Transverse colon (tissue), 4 donors: ENCODE measurements around the gene AGPS. TPM values are rescaled to one million over a fixed set of nuclear protein-coding genes. Genes with fewer than 3 reads are reported as not detected.

Source experiments
- DNase-seq: peaks from one replicate; pipeline ENCODE4 v3.0.0-alpha.2; 2019
- H3K27ac ChIP-seq, 4 donors: fragments of 200-600 bp; sonication (generic); 2 replicates each; pipeline ENCODE4 v1.5.1; 2016 to 2018; ENCODE audit warnings: inconsistent platforms in 4 of 4
- H3K27me3 ChIP-seq: fragments of 200-600 bp; sonication (generic); 2 replicates; pipeline ENCODE4 v1.5.1; 2017; ENCODE audit warnings: inconsistent platforms
- H3K36me3 ChIP-seq, 4 donors: fragments of 200-600 bp; sonication (generic); 2 replicates each; pipeline ENCODE4 v1.5.1; 2017 to 2019; ENCODE audit warnings: inconsistent platforms in 4 of 4
- H3K4me1 ChIP-seq, 4 donors: fragments of 200-600 bp; sonication (generic); 2 replicates each; pipeline ENCODE4 v1.5.1; 2017 to 2020; ENCODE audit warnings: inconsistent platforms in 4 of 4
- H3K4me3 ChIP-seq, 4 donors: fragments of 200-600 bp; sonication (generic); 1 replicate in 1 of 4; 2 replicates in 3 of 4; pipeline versions ENCODE4 v1.5.1 to v1.6.1; 2017 to 2019; ENCODE audit warnings: inconsistent platforms in 4 of 4
- H3K9me3 ChIP-seq, 2 donors: fragments of 200-600 bp; sonication (generic); 2 replicates each; pipeline ENCODE4 v1.5.1; 2017 to 2019; ENCODE audit warnings: inconsistent platforms in 2 of 2
- CTCF ChIP-seq, 5 experiments: fragments of 200-600 bp in 3 of 5; fragments of 450-650 bp in 2 of 5; sonication (generic) in 3 of 5; IDR thresholded peaks; 1 replicate in 2 of 5; 2 replicates in 3 of 5; pipeline ENCODE4 v1.5.1; 2016 to 2017; ENCODE audit warnings: antibody characterized with exemption in 5 of 5, inconsistent platforms in 3 of 5, mild to moderate bottlenecking in 2 of 5, moderate library complexity in 1 of 5
- EP300 ChIP-seq: sonication (generic); formaldehyde crosslinking; IDR thresholded peaks from one replicate; pipeline ENCODE4 v1.6.1; 2017; ENCODE audit warnings: antibody characterized with exemption, low read depth
- POLR2A ChIP-seq: fragments of 450-650 bp; IDR thresholded peaks from one replicate; pipeline ENCODE4 v1.6.1; 2016; ENCODE audit warnings: antibody characterized with exemption, mild to moderate bottlenecking, moderate library complexity
- POLR2AphosphoS5 ChIP-seq, 3 donors: sonication (generic); formaldehyde crosslinking; IDR thresholded peaks; one replicate each; pipeline ENCODE4 v1.6.1; 2016; ENCODE audit warnings: antibody characterized with exemption in 3 of 3
- WGBS, 2 donors: methylation state at CpG; one replicate each; pipeline ENCODE4 v1.1.5; 2018; ENCODE audit warnings: low coverage in 1 of 2; 5-methylcytosine and 5-hydroxymethylcytosine counted together
- in situ Hi-C, 4 donors: fragments of 200-750 bp; cut with MboI; loops; one replicate each; pipeline versions ENCODE4 v1.15.0 to v1.15.1; 2017; ENCODE audit warnings: low sequenced_read_pairs in 3 of 4, low pct_ligation_motif_present in 1 of 4, low pct_unique_long_range_greater_than_20kb in 1 of 4
- intact Hi-C: fragments of 100-400 bp; cut with DNase I; formaldehyde crosslinking; loops from one replicate; pipeline ENCODE4 v1.15.1; 2023; ENCODE audit warnings: low total_unique reads
- total RNA-seq, 4 donors: library from RNA; depleted of rRNA; stranded (reverse); fragments of >200 nt; gene quantifications; one replicate each; pipeline ENCODE4 v1.1.0, GENCODE V29; 2016

The AGPS gene
- total RNA-seq, 4 donors from 2014 or later, result 15.0 to 81.6 (median 58.1) TPM

GRCh38 chr2:177584030-177584692, 191.6 kb downstream of the AGPS start:
- H3K4me3 ChIP-seq, result no peak overlapping the region
- TF ChIP-seq POLR2AphosphoS5 (IDR thresholded peaks at IDR 0.05), result no peak
- no peak for TF ChIP-seq EP300
- no peak for TF ChIP-seq CTCF (IDR thresholded peaks at IDR 0.05)
- TF ChIP-seq POLR2A, result no peak
- no peak overlapping the region for H3K27ac ChIP-seq
- DNase-seq, result no peak
- no peaks in the 10 kb centered on the region for H3K36me3 ChIP-seq
- H3K9me3 ChIP-seq, result no peaks in the 10 kb centered on the region
- in situ Hi-C loops, result no loop called here
- H3K27me3 ChIP-seq, result no peaks in the 10 kb centered on the region
- WGBS, 2 donors, result 80 to 89% methylated on average over 1 to 6 of the region's 6 CpGs
- peaks cover 0 to 24% (median 6%) of the 10 kb centered on the region in 4 donors for H3K4me1 ChIP-seq
- intact Hi-C loops, result no loop called here

GRCh38 chr2:177585234-177585863, 192.8 kb downstream of the AGPS start:
- DNase-seq, result no peak
- H3K27ac ChIP-seq, result peak overlapping the region in 3 of 4 donors; percentile 8 to 60 (median 34)
- intact Hi-C loops (no loop called here), in situ Hi-C loops (no loop called here)
- H3K27me3 ChIP-seq, result no peaks in the 10 kb centered on the region
- H3K4me3 ChIP-seq, result no peak overlapping the region
- peaks cover 0 to 13% (median 5%) of the 10 kb centered on the region in 4 donors for H3K4me1 ChIP-seq
- TF ChIP-seq CTCF (IDR thresholded peaks at IDR 0.05), result no peak
- no peak for TF ChIP-seq POLR2A
- no peak for TF ChIP-seq POLR2AphosphoS5 (IDR thresholded peaks at IDR 0.05)
- no peak for TF ChIP-seq EP300
- no peaks in the 10 kb centered on the region for H3K9me3 ChIP-seq
- 66 to 79% methylated on average over 4 to 5 of the region's 5 CpGs for WGBS, 2 donors
- no peaks in the 10 kb centered on the region for H3K36me3 ChIP-seq

- peaks cover 0 to 11% (median 4%) of the 10 kb centered on the region in 4 donors for H3K4me1 ChIP-seq
- 84% methylated on average over 1 of the region's 1 CpG; no CpG with 5 or more reads in 1 of the 2 donors for WGBS, 2 donors
- no peak for DNase-seq
- intact Hi-C loops (no loop called here), in situ Hi-C loops (no loop called here)
- H3K36me3 ChIP-seq, result no peaks in the 10 kb centered on the region
- no peaks in the 10 kb centered on the region for H3K27me3 ChIP-seq
- H3K4me3 ChIP-seq, result no peak overlapping the region
- TF ChIP-seq EP300, result no peak
- TF ChIP-seq POLR2A, result no peak
- TF ChIP-seq CTCF (IDR thresholded peaks at IDR 0.05), result no peak
- TF ChIP-seq POLR2AphosphoS5 (IDR thresholded peaks at IDR 0.05), result no peak
- H3K9me3 ChIP-seq, result no peaks in the 10 kb centered on the region
- peak overlapping the region in 2 of 4 donors; percentile 34 to 60 for H3K27ac ChIP-seq
Measured at GRCh38 chr2:177586154-177586553, 193.6 kb downstream of the AGPS start.

- 88 to 100% methylated on average over 1 of the region's 1 CpG for WGBS, 2 donors
- no peaks in the 10 kb centered on the region for H3K9me3 ChIP-seq
- DNase-seq, result no peak
- H3K4me1 ChIP-seq, result peaks cover 0 to 11% (median 4%) of the 10 kb centered on the region in 4 donors
- intact Hi-C loops (no loop called here), in situ Hi-C loops (no loop called here)
- TF ChIP-seq POLR2A (no peak), POLR2AphosphoS5 (IDR thresholded peaks at IDR 0.05) (no peak), CTCF (IDR thresholded peaks at IDR 0.05) (no peak), EP300 (no peak)
- H3K36me3 ChIP-seq, result no peaks in the 10 kb centered on the region
- H3K27ac ChIP-seq, result no peak overlapping the region
- no peaks in the 10 kb centered on the region for H3K27me3 ChIP-seq
- H3K4me3 ChIP-seq, result no peak overlapping the region
Measured at GRCh38 chr2:177587371-177587770, 194.8 kb downstream of the AGPS start.
